ENCODE data around the gene FAU.
"Not testable (repeated sequence)": the region's sequence is repeated elsewhere in the genome, so short reads cannot be mapped to it uniquely, and the experiment has no call there.

FAU gene

GRCh38 chr11:65121865-65122696 is at the start of gene FAU, which contains the start of gene MRPL49:
Gene FAU, minus strand, starts transcription at chr11:65122134. Its CDS starts 321 bp downstream, at chr11:65121813.
Gene MRPL49, plus strand, starts transcription at chr11:65122321. Its CDS starts 26 bp downstream, at chr11:65122347.
- peak; percentile 91 to 93 for DNase-seq

GRCh38 chr11:65170058-65170534 is 48.2 kb upstream of the FAU start, which contains the start of gene SPDYC:
Gene SPDYC, plus strand, starts transcription at chr11:65170233. Its CDS starts 1,125 bp downstream, at chr11:65171358.
- DNase-seq: no peak

GRCh38 chr11:65169164-65169641 is 47.3 kb upstream of the FAU start:
- DNase-seq: no peak

GRCh38 chr11:65167656-65168055 is 45.7 kb upstream of the FAU start:
- no peak for DNase-seq

GRCh38 chr11:65166893-65167292 is 45.0 kb upstream of the FAU start:
- DNase-seq: no peak

- DNase-seq: no peak
These were observed 43.7 kb upstream of the FAU start for GRCh38 chr11:65165410-65166317.

- no peak for DNase-seq
These were observed 41.8 kb upstream of the FAU start for GRCh38 chr11:65163684-65164083.

GRCh38 chr11:65160643-65161042 is 38.7 kb upstream of the FAU start:
- no peak for DNase-seq

- no peak for DNase-seq
These were observed 37.1 kb upstream of the FAU start for GRCh38 chr11:65159012-65159411.

GRCh38 chr11:65157336-65157735 is 35.4 kb upstream of the FAU start:
- DNase-seq: no peak

- no peak for DNase-seq
These were observed 35.0 kb upstream of the FAU start for GRCh38 chr11:65156926-65157325.

GRCh38 chr11:65156256-65156655 is 34.3 kb upstream of the FAU start:
- no peak for DNase-seq

GRCh38 chr11:65152122-65152521 is 30.2 kb upstream of the FAU start:
- no peak for DNase-seq

GRCh38 chr11:65151331-65151899 is 29.5 kb upstream of the FAU start:
- no peak for DNase-seq

- peak; percentile 46 to 48 for DNase-seq
These were observed 28.8 kb upstream of the FAU start for GRCh38 chr11:65150509-65151299.

- not testable (repeated sequence) for DNase-seq
These were observed 28.2 kb upstream of the FAU start for GRCh38 chr11:65150131-65150508.

GRCh38 chr11:65148657-65149056 is 26.7 kb upstream of the FAU start:
- no peak for DNase-seq

GRCh38 chr11:65147352-65148075 is 25.6 kb upstream of the FAU start:
- no peak for DNase-seq

- DNase-seq: no peak
These were observed 20.1 kb upstream of the FAU start for GRCh38 chr11:65141896-65142494.

- no peak for DNase-seq
These were observed 14.7 kb upstream of the FAU start for GRCh38 chr11:65136515-65137096.

Data from hippocampal formation (tissue), 2 donors.